OCI-LY7 (cell line): Measurements from ENCODE around the gene MARK4.

Source experiments
- EZH2phosphoT487 ChIP-seq: fragments of 200-600 bp; sonication (generic); IDR thresholded peaks from 2 replicates; pipeline ENCODE4 v1.6.1; 2018; ENCODE audit warnings: low read depth, borderline replicate concordance, mild to moderate bottlenecking, mixed run types, antibody characterized with exemption, low read length, moderate library complexity, mixed read lengths
- TF ChIP-seq, protein P1 (sequence below): fragments of 200-600 bp; sonication (generic); conservative IDR thresholded peaks from 2 replicates; pipeline ENCODE4 v1.5.1; 2014; ENCODE audit warnings: mild to moderate bottlenecking, antibody characterized with exemption, low read length, moderate library complexity, mixed read lengths

GRCh38 chr19:45202637-45203036, 48.4 kb upstream of the MARK4 start:
- TF ChIP-seq, protein P1, sequence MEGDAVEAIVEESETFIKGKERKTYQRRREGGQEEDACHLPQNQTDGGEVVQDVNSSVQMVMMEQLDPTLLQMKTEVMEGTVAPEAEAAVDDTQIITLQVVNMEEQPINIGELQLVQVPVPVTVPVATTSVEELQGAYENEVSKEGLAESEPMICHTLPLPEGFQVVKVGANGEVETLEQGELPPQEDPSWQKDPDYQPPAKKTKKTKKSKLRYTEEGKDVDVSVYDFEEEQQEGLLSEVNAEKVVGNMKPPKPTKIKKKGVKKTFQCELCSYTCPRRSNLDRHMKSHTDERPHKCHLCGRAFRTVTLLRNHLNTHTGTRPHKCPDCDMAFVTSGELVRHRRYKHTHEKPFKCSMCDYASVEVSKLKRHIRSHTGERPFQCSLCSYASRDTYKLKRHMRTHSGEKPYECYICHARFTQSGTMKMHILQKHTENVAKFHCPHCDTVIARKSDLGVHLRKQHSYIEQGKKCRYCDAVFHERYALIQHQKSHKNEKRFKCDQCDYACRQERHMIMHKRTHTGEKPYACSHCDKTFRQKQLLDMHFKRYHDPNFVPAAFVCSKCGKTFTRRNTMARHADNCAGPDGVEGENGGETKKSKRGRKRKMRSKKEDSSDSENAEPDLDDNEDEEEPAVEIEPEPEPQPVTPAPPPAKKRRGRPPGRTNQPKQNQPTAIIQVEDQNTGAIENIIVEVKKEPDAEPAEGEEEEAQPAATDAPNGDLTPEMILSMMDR, result no peak
- TF ChIP-seq EZH2phosphoT487, result no peak
